ENCODE measurements around the gene TIMM44. TPM values are rescaled to one million over a fixed set of nuclear protein-coding genes. Genes with fewer than 3 reads are reported as not detected.

Gene TIMM44
- total and polyA plus RNA-seq, 7 donors = 33.0 to 80.1 (median 72.4) TPM

DNA sequence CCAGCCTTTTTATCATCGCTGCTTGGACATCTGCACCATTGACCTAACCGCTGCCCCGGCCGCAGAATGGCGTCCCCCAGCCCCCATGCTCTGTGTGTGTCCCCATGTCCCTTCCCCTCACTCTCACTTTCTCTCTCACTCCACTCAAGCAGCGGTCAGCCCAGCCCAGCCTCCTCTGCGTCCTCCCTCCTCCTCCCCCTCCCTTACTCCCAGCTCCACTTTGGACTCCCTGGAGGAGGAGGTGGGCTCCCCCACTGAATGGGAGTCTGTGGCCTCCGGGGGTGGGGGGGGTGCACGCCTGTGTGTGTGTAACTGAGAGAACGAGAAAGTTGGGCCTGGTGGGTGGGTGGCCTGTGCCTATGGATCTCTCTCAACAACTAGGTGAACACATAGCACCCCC, 37.6 kb downstream of the TIMM44 start:
- H3K27me3 ChIP-seq = no peaks in the 10 kb centered on the region
- no peak overlapping the region for H3K27ac ChIP-seq
- no peak overlapping the region for H3K4me3 ChIP-seq
- H3K36me3 ChIP-seq = peaks cover 12 to 42% (median 25%) of the 10 kb centered on the region in 4 donors
- no peak for DNase-seq
- peaks cover 0 to 47% (median 44%) of the 10 kb centered on the region in 4 donors for H3K4me1 ChIP-seq
- H3K9me3 ChIP-seq = no peaks in the 10 kb centered on the region
- intact Hi-C loops (cut with DNase I) = loop anchor here (2.0 kb wide), 1 partner anchor 15 kb away; the partner anchor contains the start of gene SNAPC2
- TF ChIP-seq EP300 (IDR thresholded peaks at IDR 0.05) (no peak), POLR2A (IDR thresholded peaks at IDR 0.05) (no peak), POLR2AphosphoS5 (IDR thresholded peaks at IDR 0.05) (no peak)
- TF ChIP-seq, protein P1, sequence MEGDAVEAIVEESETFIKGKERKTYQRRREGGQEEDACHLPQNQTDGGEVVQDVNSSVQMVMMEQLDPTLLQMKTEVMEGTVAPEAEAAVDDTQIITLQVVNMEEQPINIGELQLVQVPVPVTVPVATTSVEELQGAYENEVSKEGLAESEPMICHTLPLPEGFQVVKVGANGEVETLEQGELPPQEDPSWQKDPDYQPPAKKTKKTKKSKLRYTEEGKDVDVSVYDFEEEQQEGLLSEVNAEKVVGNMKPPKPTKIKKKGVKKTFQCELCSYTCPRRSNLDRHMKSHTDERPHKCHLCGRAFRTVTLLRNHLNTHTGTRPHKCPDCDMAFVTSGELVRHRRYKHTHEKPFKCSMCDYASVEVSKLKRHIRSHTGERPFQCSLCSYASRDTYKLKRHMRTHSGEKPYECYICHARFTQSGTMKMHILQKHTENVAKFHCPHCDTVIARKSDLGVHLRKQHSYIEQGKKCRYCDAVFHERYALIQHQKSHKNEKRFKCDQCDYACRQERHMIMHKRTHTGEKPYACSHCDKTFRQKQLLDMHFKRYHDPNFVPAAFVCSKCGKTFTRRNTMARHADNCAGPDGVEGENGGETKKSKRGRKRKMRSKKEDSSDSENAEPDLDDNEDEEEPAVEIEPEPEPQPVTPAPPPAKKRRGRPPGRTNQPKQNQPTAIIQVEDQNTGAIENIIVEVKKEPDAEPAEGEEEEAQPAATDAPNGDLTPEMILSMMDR (IDR thresholded peaks at IDR 0.05) = no peak
- WGBS, 2 donors = 87 to 92% methylated on average over 10 of the region's 10 CpGs

DNA sequence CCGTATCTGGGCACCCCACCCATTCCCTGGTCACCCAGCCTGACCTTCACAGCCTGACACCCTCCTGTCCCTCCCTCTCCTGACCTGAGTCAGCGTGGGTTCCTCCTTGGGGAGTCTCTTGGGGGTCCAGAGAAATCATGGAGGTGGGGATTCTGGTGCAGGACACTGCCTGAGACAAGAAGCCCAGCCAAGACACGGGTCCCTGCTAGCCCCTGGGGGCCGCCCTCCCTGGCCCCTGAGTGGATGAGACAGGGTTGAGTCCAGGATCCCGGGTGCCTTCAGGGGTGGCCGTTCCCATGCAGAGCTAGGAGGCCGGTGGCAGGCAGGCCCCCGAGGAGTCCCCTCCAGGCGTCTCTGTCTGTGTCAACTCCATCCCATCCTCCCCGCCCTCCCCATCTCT, 38.2 kb downstream of the TIMM44 start:
- no peak for DNase-seq

DNA sequence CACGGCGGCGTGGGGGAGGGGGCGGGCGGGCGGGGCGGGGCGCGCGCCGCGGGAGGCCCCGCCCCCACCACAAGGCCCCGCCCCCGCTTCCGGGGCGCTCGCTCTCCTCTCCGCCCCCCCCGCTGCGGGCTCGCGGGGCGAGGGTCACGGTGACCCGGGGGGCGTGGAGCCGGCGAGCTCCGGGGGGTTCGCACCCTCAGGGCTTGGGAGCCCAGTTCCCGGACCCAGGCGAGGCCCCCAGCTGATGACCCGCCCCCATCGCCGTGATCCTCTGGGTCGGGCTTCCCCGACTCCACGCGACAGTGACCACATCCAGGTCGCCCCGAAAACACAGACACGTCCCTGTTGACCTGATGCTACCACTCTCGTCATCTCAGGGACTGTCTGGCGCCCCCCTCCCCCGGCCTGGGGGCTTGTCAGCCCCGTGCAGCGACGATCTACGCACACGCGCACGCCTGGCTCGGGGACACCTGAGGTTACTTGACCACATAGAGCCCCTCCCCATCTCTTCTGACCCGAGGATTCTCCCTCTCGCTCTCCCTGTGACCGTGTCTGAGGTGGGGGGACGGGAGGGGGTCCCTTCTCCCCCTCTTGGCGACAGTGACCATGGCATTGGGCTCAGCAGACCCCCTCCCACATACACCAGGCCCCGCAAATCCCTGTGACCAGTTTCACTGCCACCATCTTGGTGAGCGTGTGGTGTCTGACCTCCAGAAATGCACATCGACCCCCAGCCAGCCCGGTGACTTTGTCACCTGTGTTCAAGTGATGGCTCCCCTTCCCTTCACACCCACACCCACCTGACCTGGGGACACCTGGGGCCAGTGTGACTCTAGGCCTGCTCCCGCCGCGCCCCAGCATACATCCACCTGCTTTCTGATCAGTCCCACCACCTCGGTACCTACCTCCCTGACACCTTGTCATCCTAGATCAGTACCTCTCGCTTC, 39.1 kb downstream of the TIMM44 start:
- no peaks in the 10 kb centered on the region for H3K27me3 ChIP-seq
- H3K9me3 ChIP-seq = no peaks in the 10 kb centered on the region
- H3K27ac ChIP-seq = peak overlapping the region; percentile 86 to 91 (median 90)
- TF ChIP-seq, protein P1 (IDR thresholded peaks at IDR 0.05) = no peak
- H3K4me1 ChIP-seq = peaks cover 0 to 47% (median 44%) of the 10 kb centered on the region in 4 donors
- WGBS, 2 donors = 4 to 11% methylated on average over 67 to 68 of the region's 68 CpGs
- H3K4me3 ChIP-seq = peak overlapping the region; percentile 82 to 99 (median 95)
- DNase-seq = peak; percentile 82
- H3K36me3 ChIP-seq = peaks cover 0 to 27% (median 10%) of the 10 kb centered on the region in 4 donors
- intact Hi-C loops (cut with DNase I) = loop anchor here (2.0 to 5.0 kb wide), 2 partner anchors 16 to 37 kb away; partner anchors contain the start of gene SNAPC2

More for the DNA sequence above, 38.2 kb downstream of the TIMM44 start:
- intact Hi-C loops (cut with DNase I) = loop anchor here (2.0 kb wide), 1 partner anchor 16 kb away; the partner anchor contains the start of gene SNAPC2
- Histone ChIP-seq H3K9me3 (no peaks in the 10 kb centered on the region), H3K4me3 (peak overlapping the region in 2 of 4 donors; percentile 96 to 99), H3K4me1 (peaks cover 0 to 47% (median 44%) of the 10 kb centered on the region in 4 donors), H3K36me3 (peaks cover 6 to 36% (median 19%) of the 10 kb centered on the region in 4 donors), H3K27ac (no peak overlapping the region), H3K27me3 (no peaks in the 10 kb centered on the region)
- 71 to 84% methylated on average over 10 of the region's 10 CpGs for WGBS, 2 donors
- TF ChIP-seq POLR2A (IDR thresholded peaks at IDR 0.05) (no peak), POLR2AphosphoS5 (IDR thresholded peaks at IDR 0.05) (no peak), EP300 (IDR thresholded peaks at IDR 0.05) (no peak)
- TF ChIP-seq, protein P1 (IDR thresholded peaks at IDR 0.05) = no peak

DNA sequence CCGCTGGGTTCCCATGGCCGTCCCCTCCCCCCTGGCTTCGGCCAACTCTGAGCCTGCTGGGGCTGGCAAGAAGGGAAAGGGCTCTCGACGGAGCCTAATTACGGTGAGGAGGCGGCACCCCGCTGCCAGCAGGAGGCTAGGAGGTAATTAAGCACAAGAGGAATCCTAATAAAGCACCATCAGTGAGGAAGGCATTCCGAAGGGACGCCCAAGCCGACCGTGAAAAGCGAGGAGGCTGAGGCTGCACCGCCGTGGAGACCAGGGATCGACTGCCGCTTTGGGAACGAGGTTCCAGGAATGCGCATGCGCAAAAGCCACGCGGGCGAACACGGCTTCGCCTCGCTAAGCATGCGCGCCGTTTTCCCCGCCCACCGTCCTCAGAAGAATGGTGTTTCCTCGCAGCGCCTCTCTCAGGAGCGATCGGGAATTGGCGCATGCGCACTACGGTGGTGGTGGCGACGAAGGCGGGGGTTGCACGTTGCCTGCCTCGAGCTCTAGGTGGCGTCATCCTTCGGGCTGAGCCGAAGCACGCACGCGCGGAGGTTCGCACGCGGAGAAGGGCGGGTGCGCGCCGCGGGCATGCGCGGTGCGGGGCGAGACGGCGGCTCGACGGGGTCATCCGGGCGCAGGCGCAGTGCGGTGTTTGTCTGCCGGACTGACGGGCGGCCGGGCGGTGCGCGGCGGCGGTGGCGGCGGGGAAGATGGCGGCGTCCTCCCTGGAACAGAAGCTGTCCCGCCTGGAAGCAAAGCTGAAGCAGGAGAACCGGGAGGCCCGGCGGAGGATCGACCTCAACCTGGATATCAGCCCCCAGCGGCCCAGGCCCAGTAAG, 40.0 kb downstream of the TIMM44 start, which contains the start of gene MAP2K7:
Gene MAP2K7 (plus strand): TSS at position 634 of the 830 bp plus-strand sequence. CDS start 68 bp downstream, at position 702.
- H3K4me1 ChIP-seq = peaks cover 0 to 47% (median 44%) of the 10 kb centered on the region in 4 donors

More for the DNA sequence above, 40.0 kb downstream of the TIMM44 start, which contains the start of gene MAP2K7:
- H3K4me3 ChIP-seq = peak within 1 kb of the TSS; percentile 82 to 99 (median 95)
- intact Hi-C loops (cut with DNase I) = loop anchor here (1.0 to 5.0 kb wide), 4 partner anchors 17 to 73 kb away; partner anchors contain the start of genes EVI5L and SNAPC2
- no peaks in the 10 kb centered on the region for H3K9me3 ChIP-seq
- no peaks in the 10 kb centered on the region for H3K27me3 ChIP-seq
- 0% methylated on average over 89 of the region's 89 CpGs for WGBS, 2 donors
- peak within 1 kb of the TSS; percentile 86 to 91 (median 90) for H3K27ac ChIP-seq
- peaks cover 0 to 18% (median 8%) of the 10 kb centered on the region in 4 donors for H3K36me3 ChIP-seq
- TF ChIP-seq POLR2AphosphoS5 (IDR thresholded peaks at IDR 0.05) (peak; percentile 83 to 88 (median 84)), POLR2A (IDR thresholded peaks at IDR 0.05) (peak; percentile 15 to 65), EP300 (IDR thresholded peaks at IDR 0.05) (peak in 1 of 4 donors; percentile 73)
- TF ChIP-seq, protein P1 (IDR thresholded peaks at IDR 0.05) = peak in 3 of 4 experiments; percentile 12 to 21 (median 20)
- peak; percentile 100 for DNase-seq

Measured in sigmoid colon (tissue), 7 donors.